ENCODE results near the gene ANKRD44. TPM values are rescaled to one million over a fixed set of nuclear protein-coding genes. Genes with fewer than 3 reads are reported as not detected.

ANKRD44 gene
- total RNA-seq, 1 experiment from 2014 or later: 7.8 TPM

DNA sequence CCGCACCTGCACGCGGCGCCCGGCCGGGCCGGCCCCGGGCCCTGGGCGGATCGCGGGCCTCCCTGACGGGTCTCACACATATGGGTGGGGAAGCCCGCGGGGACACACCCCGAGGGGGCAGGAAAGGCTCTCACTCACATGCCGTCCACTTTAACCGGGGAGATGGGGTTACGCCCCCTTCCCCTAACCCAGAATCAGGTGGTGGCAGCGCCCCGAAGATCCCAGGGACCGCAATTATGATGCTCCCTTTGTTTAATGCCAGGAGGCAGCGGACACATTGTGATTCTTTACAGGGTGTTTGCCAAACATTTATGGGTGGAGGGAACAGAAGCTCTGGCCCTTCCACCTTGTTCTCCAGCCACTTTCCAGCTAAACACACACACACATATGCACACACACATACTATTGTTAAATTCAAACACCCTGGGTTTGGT is 424 bp upstream of the ANKRD44 start:
- ChIA-PET POLR2A (no interaction called here), CTCF (no interaction called here)
- TF ChIP-seq, protein P1, sequence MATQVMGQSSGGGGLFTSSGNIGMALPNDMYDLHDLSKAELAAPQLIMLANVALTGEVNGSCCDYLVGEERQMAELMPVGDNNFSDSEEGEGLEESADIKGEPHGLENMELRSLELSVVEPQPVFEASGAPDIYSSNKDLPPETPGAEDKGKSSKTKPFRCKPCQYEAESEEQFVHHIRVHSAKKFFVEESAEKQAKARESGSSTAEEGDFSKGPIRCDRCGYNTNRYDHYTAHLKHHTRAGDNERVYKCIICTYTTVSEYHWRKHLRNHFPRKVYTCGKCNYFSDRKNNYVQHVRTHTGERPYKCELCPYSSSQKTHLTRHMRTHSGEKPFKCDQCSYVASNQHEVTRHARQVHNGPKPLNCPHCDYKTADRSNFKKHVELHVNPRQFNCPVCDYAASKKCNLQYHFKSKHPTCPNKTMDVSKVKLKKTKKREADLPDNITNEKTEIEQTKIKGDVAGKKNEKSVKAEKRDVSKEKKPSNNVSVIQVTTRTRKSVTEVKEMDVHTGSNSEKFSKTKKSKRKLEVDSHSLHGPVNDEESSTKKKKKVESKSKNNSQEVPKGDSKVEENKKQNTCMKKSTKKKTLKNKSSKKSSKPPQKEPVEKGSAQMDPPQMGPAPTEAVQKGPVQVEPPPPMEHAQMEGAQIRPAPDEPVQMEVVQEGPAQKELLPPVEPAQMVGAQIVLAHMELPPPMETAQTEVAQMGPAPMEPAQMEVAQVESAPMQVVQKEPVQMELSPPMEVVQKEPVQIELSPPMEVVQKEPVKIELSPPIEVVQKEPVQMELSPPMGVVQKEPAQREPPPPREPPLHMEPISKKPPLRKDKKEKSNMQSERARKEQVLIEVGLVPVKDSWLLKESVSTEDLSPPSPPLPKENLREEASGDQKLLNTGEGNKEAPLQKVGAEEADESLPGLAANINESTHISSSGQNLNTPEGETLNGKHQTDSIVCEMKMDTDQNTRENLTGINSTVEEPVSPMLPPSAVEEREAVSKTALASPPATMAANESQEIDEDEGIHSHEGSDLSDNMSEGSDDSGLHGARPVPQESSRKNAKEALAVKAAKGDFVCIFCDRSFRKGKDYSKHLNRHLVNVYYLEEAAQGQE (IDR thresholded peaks at IDR 0.05; ENCODE audit: insufficient read depth in 1 of 2, low read depth in 2 of 2, low read length in 1 of 2): no peak
- TF ChIP-seq, protein P2, sequence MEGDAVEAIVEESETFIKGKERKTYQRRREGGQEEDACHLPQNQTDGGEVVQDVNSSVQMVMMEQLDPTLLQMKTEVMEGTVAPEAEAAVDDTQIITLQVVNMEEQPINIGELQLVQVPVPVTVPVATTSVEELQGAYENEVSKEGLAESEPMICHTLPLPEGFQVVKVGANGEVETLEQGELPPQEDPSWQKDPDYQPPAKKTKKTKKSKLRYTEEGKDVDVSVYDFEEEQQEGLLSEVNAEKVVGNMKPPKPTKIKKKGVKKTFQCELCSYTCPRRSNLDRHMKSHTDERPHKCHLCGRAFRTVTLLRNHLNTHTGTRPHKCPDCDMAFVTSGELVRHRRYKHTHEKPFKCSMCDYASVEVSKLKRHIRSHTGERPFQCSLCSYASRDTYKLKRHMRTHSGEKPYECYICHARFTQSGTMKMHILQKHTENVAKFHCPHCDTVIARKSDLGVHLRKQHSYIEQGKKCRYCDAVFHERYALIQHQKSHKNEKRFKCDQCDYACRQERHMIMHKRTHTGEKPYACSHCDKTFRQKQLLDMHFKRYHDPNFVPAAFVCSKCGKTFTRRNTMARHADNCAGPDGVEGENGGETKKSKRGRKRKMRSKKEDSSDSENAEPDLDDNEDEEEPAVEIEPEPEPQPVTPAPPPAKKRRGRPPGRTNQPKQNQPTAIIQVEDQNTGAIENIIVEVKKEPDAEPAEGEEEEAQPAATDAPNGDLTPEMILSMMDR (IDR thresholded peaks at IDR 0.05): peak; percentile 23
- no peak for TF ChIP-seq SIN3A (IDR thresholded peaks at IDR 0.05; ENCODE audit: borderline replicate concordance, insufficient read depth, low read depth, low read length)
- intact Hi-C loops (cut with micrococcal nuclease; ENCODE audit: unreplicated experiment) (no loop called here), in situ Hi-C loops (cut with HindIII; ENCODE audit: low pct_unique_long_range_greater_than_20kb, low sequenced_read_pairs) (no loop called here)
- ATAC-seq: no peak
- Histone ChIP-seq H3K27me3 (ENCODE audit: control insufficient read depth, insufficient read depth, low read length) (no peaks in the 10 kb centered on the region), H3K27ac (ENCODE audit: low read length) (peak overlapping the region; percentile 58; the same call in 1 of the 2 replicates), H3K4me3 (ENCODE audit: low read depth in 2 of 2, low read length in 2 of 2) (peak overlapping the region; percentile 66 to 74), H3K9me3 (ENCODE audit: control insufficient read depth, insufficient read depth, low read depth, low read length) (no peaks in the 10 kb centered on the region), H3K4me1 (ENCODE audit: control insufficient read depth, insufficient read depth, low read length) (peaks cover 17% of the 10 kb centered on the region), H3K36me3 (ENCODE audit: control insufficient read depth, insufficient read depth, low read length) (no peaks in the 10 kb centered on the region)
- DNase-seq (ENCODE audit: low read depth, low spot score): no peak
- no TSS peak for BruUV-seq (replicated peaks)

DNA sequence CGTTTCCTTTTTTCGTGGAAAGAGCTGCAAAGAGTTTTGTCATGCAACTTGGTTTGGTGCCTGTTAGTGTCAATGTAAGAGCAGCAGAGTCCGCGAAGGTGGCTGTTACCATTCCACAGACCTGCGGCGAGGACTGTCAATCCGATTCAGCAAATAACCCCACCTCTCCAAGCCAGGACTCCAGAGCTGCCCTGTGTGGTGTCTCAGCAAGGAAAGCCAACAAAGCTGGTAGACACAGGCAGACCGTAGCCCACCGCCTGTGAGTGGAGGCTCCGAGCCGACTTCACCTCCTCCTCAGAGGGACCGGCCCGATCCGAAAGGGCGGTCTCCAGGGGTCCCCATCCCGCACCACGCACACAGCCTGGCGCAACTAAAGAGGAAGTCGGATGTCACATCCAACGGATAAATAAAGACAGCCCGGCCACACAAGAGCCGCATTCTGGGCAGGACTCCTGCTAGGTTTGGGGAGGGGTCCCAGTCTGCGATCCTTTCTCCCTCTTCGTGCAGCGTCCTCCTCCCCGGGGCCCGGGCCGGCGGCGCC is 819 bp downstream of the ANKRD44 start:
- Histone ChIP-seq H3K27ac (ENCODE audit: low read length) (peak overlapping the region; percentile 69), H3K4me3 (ENCODE audit: low read depth in 2 of 2, low read length in 2 of 2) (peak overlapping the region; percentile 66 to 79), H3K4me1 (ENCODE audit: control insufficient read depth, insufficient read depth, low read length) (peaks cover 17% of the 10 kb centered on the region), H3K36me3 (ENCODE audit: control insufficient read depth, insufficient read depth, low read length) (no peaks in the 10 kb centered on the region), H3K9me3 (ENCODE audit: control insufficient read depth, insufficient read depth, low read depth, low read length) (no peaks in the 10 kb centered on the region), H3K27me3 (ENCODE audit: control insufficient read depth, insufficient read depth, low read length) (no peaks in the 10 kb centered on the region)
- ATAC-seq (peak; percentile 36; the same call in 1 of the 2 replicates), DNase-seq (ENCODE audit: low read depth, low spot score) (no peak)
- CTCF ChIA-PET: interaction anchor here (0.6 kb wide), 1 partner anchor 19 kb away, joined by 3 read pairs; no protein-coding TSS in a partner anchor
- no peak for TF ChIP-seq TCF7L2 (IDR thresholded peaks at IDR 0.05; ENCODE audit: low read depth, low read length)
- 0 out of 2 replicates have a peak, but pooled peaks have one; percentile 27 for TF ChIP-seq SIN3A (IDR thresholded peaks at IDR 0.05; ENCODE audit: borderline replicate concordance, insufficient read depth, low read depth, low read length)
- TF ChIP-seq POLR2AphosphoS5 (IDR thresholded peaks at IDR 0.05; ENCODE audit: low read depth, low read length): no peak
- TF ChIP-seq, protein P2 (IDR thresholded peaks at IDR 0.05): no peak
- TF ChIP-seq, protein P1 (IDR thresholded peaks at IDR 0.05; ENCODE audit: insufficient read depth in 1 of 2, low read depth in 2 of 2, low read length in 1 of 2): no peak
- POLR2A ChIA-PET: interaction anchor here (0.6 kb wide), 1 partner anchor 303 kb away, joined by 3 read pairs; no protein-coding TSS in a partner anchor
- intact Hi-C loops (cut with micrococcal nuclease; ENCODE audit: unreplicated experiment) (loop anchor here (5.0 kb wide), 1 partner anchor 197 kb away; no protein-coding TSS in a partner anchor), in situ Hi-C loops (cut with HindIII; ENCODE audit: low pct_unique_long_range_greater_than_20kb, low sequenced_read_pairs) (no loop called here)
- no TSS peak for BruUV-seq (replicated peaks)
